ENCODE data around the gene COL7A1.
"Not testable (repeated sequence)": the region's sequence is repeated elsewhere in the genome, so short reads cannot be mapped to it uniquely, and the experiment has no call there.

COL7A1 gene

GRCh38 chr3:48552111-48552951 is 42.8 kb downstream of the COL7A1 start:
- TF ChIP-seq EZH2 (IDR thresholded peaks at IDR 0.05) (no peak), POLR2AphosphoS5 (IDR thresholded peaks at IDR 0.05; ENCODE audit: borderline replicate concordance, low read depth, low read length) (no peak), FOXP2 (optimal IDR thresholded peaks at IDR 0.05; ENCODE audit: control extremely low read depth, extremely low read length, insufficient read depth) (no peak)
- no peaks in the 10 kb centered on the region for H3K9me3 ChIP-seq (ENCODE audit: low read depth, low read length)
- no peak for DNase-seq (ENCODE audit: low read depth, low spot score)
- no peaks in the 10 kb centered on the region for H3K36me3 ChIP-seq (ENCODE audit: insufficient read depth, low read length)
- H3K9ac ChIP-seq (ENCODE audit: insufficient read length), result no peak overlapping the region
- H3K4me3 ChIP-seq, result no peak overlapping the region
- H3K27ac ChIP-seq, result no peak overlapping the region

GRCh38 chr3:48551651-48552050 is 43.5 kb downstream of the COL7A1 start:
- H3K27ac ChIP-seq, H3K4me3 ChIP-seq: not testable (repeated sequence)

DNA sequence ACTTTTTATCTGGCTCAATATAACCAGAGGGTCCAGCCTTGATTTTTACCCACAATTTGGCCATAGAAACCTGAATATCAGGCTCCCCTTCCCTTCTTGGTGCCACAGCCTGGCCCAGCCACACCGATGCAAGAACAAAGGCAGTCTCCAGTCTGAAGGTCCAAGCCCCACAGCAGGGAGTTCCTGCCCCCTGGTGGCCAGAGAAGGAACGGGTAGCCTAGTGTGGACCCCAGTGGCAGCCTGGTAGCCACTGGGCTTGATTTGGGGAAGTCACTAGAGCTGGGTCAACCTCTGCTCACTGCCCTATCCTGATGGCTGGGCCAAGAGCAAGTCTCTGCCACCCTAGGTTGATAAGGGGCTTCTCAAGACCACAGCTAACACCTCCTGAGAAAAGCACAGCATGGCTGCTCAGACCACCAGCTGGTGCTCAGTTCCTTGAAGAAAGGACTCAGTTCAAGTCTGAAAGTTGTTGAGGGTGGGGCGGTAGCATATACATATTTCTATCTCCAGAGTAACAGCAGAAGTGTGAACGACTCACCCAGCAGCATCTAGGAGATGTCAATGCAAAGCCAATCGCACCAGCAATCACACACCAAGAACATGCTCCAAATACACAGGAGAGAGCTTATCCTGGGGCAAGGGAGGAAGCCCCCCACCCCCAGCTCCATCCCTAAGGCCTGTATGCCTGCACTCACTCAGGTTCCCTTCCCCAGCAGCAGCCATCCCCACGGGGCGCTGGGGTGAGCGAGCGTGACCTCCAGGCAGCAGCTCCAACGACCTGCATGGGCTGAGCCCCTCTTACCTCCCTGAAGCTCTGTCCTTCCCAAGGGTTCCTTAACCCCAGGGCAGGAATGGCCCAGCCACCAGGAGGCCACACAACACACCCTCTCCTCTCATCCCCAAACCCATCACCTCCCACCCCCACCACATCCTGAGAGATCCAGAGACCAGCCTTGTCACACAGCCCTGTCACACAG is 46.1 kb downstream of the COL7A1 start:
- H3K27ac ChIP-seq, result no peak overlapping the region
- no peaks in the 10 kb centered on the region for H3K36me3 ChIP-seq (ENCODE audit: insufficient read depth, low read length)
- H3K9me3 ChIP-seq (ENCODE audit: low read depth, low read length), result no peaks in the 10 kb centered on the region
- DNase-seq (ENCODE audit: low read depth, low spot score), result no peak
- H3K4me3 ChIP-seq, result no peak overlapping the region
- no peak for TF ChIP-seq FOXP2 (optimal IDR thresholded peaks at IDR 0.05; ENCODE audit: control extremely low read depth, extremely low read length, insufficient read depth)
- TF ChIP-seq EZH2 (IDR thresholded peaks at IDR 0.05), result no peak
- no peak for TF ChIP-seq POLR2AphosphoS5 (IDR thresholded peaks at IDR 0.05; ENCODE audit: borderline replicate concordance, low read depth, low read length)
- H3K9ac ChIP-seq (ENCODE audit: insufficient read length), result no peak overlapping the region

More at GRCh38 chr3:48551651-48552050, 43.5 kb downstream of the COL7A1 start:
- not testable (repeated sequence) for DNase-seq (ENCODE audit: low read depth, low spot score); H3K9ac ChIP-seq (ENCODE audit: insufficient read length); H3K9me3 ChIP-seq (ENCODE audit: low read depth, low read length); H3K36me3 ChIP-seq (ENCODE audit: insufficient read depth, low read length)

DNA sequence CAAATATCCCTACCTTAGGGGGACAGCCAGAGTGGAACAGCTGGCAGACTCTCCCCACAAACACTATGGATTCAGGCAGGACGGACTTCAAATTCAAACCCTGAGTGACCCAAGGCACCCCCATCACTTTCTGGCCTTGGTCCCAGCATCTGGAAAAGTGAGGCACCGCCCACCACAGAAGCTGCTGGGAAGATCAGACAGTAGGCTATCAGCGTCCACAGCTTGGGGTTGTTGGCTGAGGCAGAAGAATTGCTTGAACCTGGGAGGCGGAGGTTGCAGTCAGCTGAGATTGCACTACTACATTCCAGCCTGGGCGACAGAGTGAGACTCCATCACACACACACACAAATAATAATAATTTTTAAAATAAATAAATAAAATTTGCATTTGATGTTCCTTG is 47.0 kb downstream of the COL7A1 start:
- DNase-seq (ENCODE audit: low read depth, low spot score), result no peak
- TF ChIP-seq EZH2 (IDR thresholded peaks at IDR 0.05) (no peak), FOXP2 (optimal IDR thresholded peaks at IDR 0.05; ENCODE audit: control extremely low read depth, extremely low read length, insufficient read depth) (no peak), POLR2AphosphoS5 (IDR thresholded peaks at IDR 0.05; ENCODE audit: borderline replicate concordance, low read depth, low read length) (no peak)
- H3K27ac ChIP-seq, result no peak overlapping the region
- no peaks in the 10 kb centered on the region for H3K9me3 ChIP-seq (ENCODE audit: low read depth, low read length)
- H3K36me3 ChIP-seq (ENCODE audit: insufficient read depth, low read length), result no peaks in the 10 kb centered on the region
- no peak overlapping the region for H3K4me3 ChIP-seq
- H3K9ac ChIP-seq (ENCODE audit: insufficient read length), result no peak overlapping the region

DNA sequence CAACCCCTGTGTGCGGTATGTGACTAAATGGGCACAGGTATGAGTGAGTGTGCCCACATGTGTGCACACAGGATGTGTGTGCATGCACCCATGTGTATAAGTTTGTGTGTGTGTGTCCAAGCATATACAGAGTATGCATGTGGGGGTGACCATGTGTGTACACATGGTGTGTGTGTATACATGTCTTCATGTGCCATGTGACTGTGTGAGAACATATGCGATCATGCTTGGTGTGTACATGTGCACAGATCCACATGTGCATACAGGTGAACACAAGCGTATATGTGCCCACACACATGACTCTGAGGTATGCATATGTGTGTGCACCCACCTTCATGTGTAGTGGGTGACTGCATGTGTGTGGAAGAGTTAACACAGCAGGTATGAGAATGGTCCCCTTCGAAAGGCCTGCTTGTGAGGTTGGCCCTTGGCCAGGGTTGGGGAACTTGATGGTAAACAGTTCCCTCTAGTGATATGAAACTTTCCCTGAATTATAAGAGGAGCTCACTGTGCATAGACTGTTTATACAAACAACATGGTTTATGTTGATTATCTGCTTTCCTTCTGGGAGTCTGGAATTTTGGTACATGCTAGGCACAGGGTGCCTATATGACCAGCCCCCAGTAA is 48.8 kb downstream of the COL7A1 start:
- no peak for DNase-seq (ENCODE audit: low read depth, low spot score)
- no peak for TF ChIP-seq FOXP2 (optimal IDR thresholded peaks at IDR 0.05; ENCODE audit: control extremely low read depth, extremely low read length, insufficient read depth)
- no peak for TF ChIP-seq POLR2AphosphoS5 (IDR thresholded peaks at IDR 0.05; ENCODE audit: borderline replicate concordance, low read depth, low read length)
- no peak for TF ChIP-seq EZH2 (IDR thresholded peaks at IDR 0.05)
- H3K9ac ChIP-seq (ENCODE audit: insufficient read length), result no peak overlapping the region
- no peak overlapping the region for H3K4me3 ChIP-seq
- H3K9me3 ChIP-seq (ENCODE audit: low read depth, low read length), result no peaks in the 10 kb centered on the region
- no peak overlapping the region for H3K27ac ChIP-seq
- H3K36me3 ChIP-seq (ENCODE audit: insufficient read depth, low read length), result no peaks in the 10 kb centered on the region

DNA sequence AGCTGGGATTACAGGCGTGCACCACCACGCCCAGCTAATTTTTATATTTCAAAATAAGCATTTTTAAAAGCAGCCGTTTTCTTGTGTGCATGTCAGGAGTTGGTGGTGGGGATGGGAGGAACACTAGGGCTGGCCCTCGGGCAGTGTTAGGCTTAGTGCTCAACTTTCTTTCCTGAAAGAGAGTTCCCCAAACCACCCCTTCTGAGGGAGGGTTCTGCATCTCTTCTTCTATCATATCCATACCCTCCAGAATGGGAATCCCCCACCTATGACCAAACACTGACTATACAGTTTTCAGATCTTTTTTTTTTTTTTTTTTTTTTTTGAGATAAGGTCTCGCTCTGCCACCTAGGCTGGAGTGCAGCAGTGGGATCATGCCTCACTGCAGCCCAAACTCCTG is 51.0 kb downstream of the COL7A1 start:
- Histone ChIP-seq H3K27ac (no peak overlapping the region), H3K4me3 (no peak overlapping the region), H3K9me3 (ENCODE audit: low read depth, low read length) (no peaks in the 10 kb centered on the region), H3K36me3 (ENCODE audit: insufficient read depth, low read length) (no peaks in the 10 kb centered on the region), H3K9ac (ENCODE audit: insufficient read length) (no peak overlapping the region)
- TF ChIP-seq EZH2 (IDR thresholded peaks at IDR 0.05) (no peak), FOXP2 (optimal IDR thresholded peaks at IDR 0.05; ENCODE audit: control extremely low read depth, extremely low read length, insufficient read depth) (no peak), POLR2AphosphoS5 (IDR thresholded peaks at IDR 0.05; ENCODE audit: borderline replicate concordance, low read depth, low read length) (no peak)
- no peak for DNase-seq (ENCODE audit: low read depth, low spot score)

- no peaks in the 10 kb centered on the region for H3K36me3 ChIP-seq (ENCODE audit: insufficient read depth, low read length)
- H3K9me3 ChIP-seq (ENCODE audit: low read depth, low read length), result no peaks in the 10 kb centered on the region
- H3K4me3 ChIP-seq, result no peak overlapping the region
- DNase-seq (ENCODE audit: low read depth, low spot score), result no peak
- TF ChIP-seq FOXP2 (optimal IDR thresholded peaks at IDR 0.05; ENCODE audit: control extremely low read depth, extremely low read length, insufficient read depth) (no peak), EZH2 (IDR thresholded peaks at IDR 0.05) (no peak), POLR2AphosphoS5 (IDR thresholded peaks at IDR 0.05; ENCODE audit: borderline replicate concordance, low read depth, low read length) (no peak)
- no peak overlapping the region for H3K9ac ChIP-seq (ENCODE audit: insufficient read length)
- no peak overlapping the region for H3K27ac ChIP-seq
Measured at GRCh38 chr3:48543271-48543866, 51.8 kb downstream of the COL7A1 start.

DNA sequence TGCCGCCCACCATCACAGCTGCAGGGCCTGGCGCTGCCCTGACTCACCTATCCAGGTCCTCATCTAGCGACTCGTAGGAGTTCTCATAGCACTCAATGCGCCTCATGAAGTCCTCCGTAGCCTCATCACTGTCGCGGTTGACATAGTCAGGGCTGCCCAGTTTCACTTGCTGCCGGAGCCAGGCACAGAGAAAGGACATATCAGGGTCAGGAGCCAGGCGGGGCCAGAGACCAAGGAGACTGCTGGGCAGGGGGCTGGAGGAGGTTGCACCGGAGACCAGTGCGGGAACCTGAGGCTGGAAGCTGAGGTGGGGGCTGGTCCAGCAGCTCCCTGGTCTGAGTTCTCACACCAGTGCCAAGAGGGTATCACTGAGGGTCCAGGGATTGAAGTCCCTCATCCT is 56.7 kb downstream of the COL7A1 start:
- no peak overlapping the region for H3K27ac ChIP-seq
- no peak overlapping the region for H3K9ac ChIP-seq (ENCODE audit: insufficient read length)
- TF ChIP-seq POLR2AphosphoS5 (IDR thresholded peaks at IDR 0.05; ENCODE audit: borderline replicate concordance, low read depth, low read length) (no peak), EZH2 (IDR thresholded peaks at IDR 0.05) (no peak), FOXP2 (optimal IDR thresholded peaks at IDR 0.05; ENCODE audit: control extremely low read depth, extremely low read length, insufficient read depth) (no peak)
- no peak for DNase-seq (ENCODE audit: low read depth, low spot score)
- no peaks in the 10 kb centered on the region for H3K9me3 ChIP-seq (ENCODE audit: low read depth, low read length)
- no peak overlapping the region for H3K4me3 ChIP-seq
- no peaks in the 10 kb centered on the region for H3K36me3 ChIP-seq (ENCODE audit: insufficient read depth, low read length)

Measured in SK-N-MC (cell line).